Esophagus squamous epithelium (tissue), 4 donors: ENCODE measurements around the gene SIPA1.

Experiments
- POLR2A ChIP-seq, 4 donors: fragments of 450-650 bp; IDR thresholded peaks; one replicate each; pipeline ENCODE4 v1.6.1; 2017; ENCODE audit warnings: antibody characterized with exemption in 4 of 4, mild to moderate bottlenecking in 4 of 4, moderate library complexity in 3 of 4
- TF ChIP-seq, protein P1 (sequence below), 6 experiments: fragments of 450-650 bp in 4 of 6; fragments of 200-600 bp in 2 of 6; sonication (generic) in 2 of 6; IDR thresholded peaks; one replicate each; pipeline ENCODE4 v1.5.1; 2016 to 2019; ENCODE audit warnings: antibody characterized with exemption in 6 of 6, mild to moderate bottlenecking in 4 of 6, moderate library complexity in 4 of 6

DNA sequence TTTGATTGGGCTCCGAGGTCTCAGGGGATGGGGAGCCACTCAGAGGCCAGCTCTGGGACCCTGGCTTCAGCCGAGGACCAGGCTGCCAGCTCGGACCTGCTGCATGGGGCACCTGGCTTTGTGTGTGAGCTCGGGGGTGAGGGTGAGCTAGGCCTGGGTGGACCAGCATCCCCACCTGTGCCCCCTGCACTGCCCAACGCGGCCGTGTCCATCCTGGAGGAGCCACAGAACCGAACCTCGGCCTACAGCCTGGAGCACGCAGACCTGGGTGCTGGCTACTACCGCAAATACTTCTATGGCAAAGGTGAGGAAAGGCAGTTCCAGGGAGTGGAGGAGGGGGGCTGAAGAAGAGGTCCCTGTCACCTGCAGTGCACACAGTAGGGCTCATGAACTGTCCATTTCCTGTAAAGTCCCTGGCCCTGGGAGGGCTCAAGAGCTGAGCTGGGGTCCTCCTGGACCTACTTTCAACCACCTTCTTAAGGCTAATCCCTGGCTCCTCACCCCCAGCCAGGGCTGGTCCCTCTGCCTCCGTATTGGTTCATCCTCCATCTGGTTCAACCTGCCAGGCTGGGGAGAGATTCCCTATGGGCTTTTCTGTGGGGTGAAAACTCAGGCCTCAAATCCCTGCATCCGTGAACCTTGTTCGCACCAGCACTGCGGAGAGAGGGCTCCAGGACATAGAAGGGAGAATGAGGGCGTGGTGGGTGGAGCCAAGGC lies 3.6 kb downstream of the SIPA1 start:
- TF ChIP-seq, protein P1, sequence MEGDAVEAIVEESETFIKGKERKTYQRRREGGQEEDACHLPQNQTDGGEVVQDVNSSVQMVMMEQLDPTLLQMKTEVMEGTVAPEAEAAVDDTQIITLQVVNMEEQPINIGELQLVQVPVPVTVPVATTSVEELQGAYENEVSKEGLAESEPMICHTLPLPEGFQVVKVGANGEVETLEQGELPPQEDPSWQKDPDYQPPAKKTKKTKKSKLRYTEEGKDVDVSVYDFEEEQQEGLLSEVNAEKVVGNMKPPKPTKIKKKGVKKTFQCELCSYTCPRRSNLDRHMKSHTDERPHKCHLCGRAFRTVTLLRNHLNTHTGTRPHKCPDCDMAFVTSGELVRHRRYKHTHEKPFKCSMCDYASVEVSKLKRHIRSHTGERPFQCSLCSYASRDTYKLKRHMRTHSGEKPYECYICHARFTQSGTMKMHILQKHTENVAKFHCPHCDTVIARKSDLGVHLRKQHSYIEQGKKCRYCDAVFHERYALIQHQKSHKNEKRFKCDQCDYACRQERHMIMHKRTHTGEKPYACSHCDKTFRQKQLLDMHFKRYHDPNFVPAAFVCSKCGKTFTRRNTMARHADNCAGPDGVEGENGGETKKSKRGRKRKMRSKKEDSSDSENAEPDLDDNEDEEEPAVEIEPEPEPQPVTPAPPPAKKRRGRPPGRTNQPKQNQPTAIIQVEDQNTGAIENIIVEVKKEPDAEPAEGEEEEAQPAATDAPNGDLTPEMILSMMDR (IDR thresholded peaks at IDR 0.05): no peak
- no peak for TF ChIP-seq POLR2A (IDR thresholded peaks at IDR 0.05)
